Measurements from ENCODE around the gene BICDL1. TPM values are rescaled to one million over a fixed set of nuclear protein-coding genes. Genes with fewer than 3 reads are reported as not detected.

Gene BICDL1
- total RNA-seq, 4 donors from 2014 or later, result 19.7 to 66.7 (median 44.1) TPM

- peak overlapping the region; percentile 93 to 97 (median 96) for H3K27ac ChIP-seq
- no peaks in the 10 kb centered on the region for H3K9me3 ChIP-seq
- DNase-seq, result peak; percentile 73
- H3K27me3 ChIP-seq, result no peaks in the 10 kb centered on the region
- peaks cover 33 to 65% (median 39%) of the 10 kb centered on the region in 3 donors for H3K4me1 ChIP-seq
- WGBS, 2 donors, result 0% methylated on average over 7 of the region's 91 CpGs
- peak overlapping the region; percentile 61 to 93 (median 78) for H3K4me3 ChIP-seq
- intact Hi-C loops (cut with DNase I), result no loop called here
- H3K36me3 ChIP-seq, result peaks cover 0 to 22% (median 0%) of the 10 kb centered on the region in 3 donors
- peak in 2 of 6 experiments; percentile 3 to 44 for TF ChIP-seq CTCF (IDR thresholded peaks at IDR 0.05)
- peak in 3 of 4 donors; percentile 81 to 95 (median 95) for TF ChIP-seq POLR2A (IDR thresholded peaks at IDR 0.05)
Observed at GRCh38 chr12:120116792-120117651, 128.0 kb downstream of the BICDL1 start.

GRCh38 chr12:120117961-120118320 lies 128.9 kb downstream of the BICDL1 start:
- H3K9me3 ChIP-seq, result no peaks in the 10 kb centered on the region
- DNase-seq, result no peak
- intact Hi-C loops (cut with DNase I), result no loop called here
- peak overlapping the region; percentile 93 to 97 (median 96) for H3K27ac ChIP-seq
- no peak for TF ChIP-seq CTCF (IDR thresholded peaks at IDR 0.05)
- TF ChIP-seq POLR2A (IDR thresholded peaks at IDR 0.05), result no peak
- peak overlapping the region; percentile 61 to 93 (median 78) for H3K4me3 ChIP-seq
- no peaks in the 10 kb centered on the region for H3K27me3 ChIP-seq
- peaks cover 0 to 22% (median 0%) of the 10 kb centered on the region in 3 donors for H3K36me3 ChIP-seq
- 13 to 26% methylated on average over 7 of the region's 7 CpGs for WGBS, 2 donors
- H3K4me1 ChIP-seq, result peaks cover 27 to 58% (median 39%) of the 10 kb centered on the region in 3 donors

- intact Hi-C loops (cut with DNase I), result no loop called here
- Histone ChIP-seq H3K27ac (peak overlapping the region; percentile 93 to 97 (median 96)), H3K4me1 (peaks cover 27 to 60% (median 39%) of the 10 kb centered on the region in 3 donors), H3K9me3 (no peaks in the 10 kb centered on the region), H3K27me3 (no peaks in the 10 kb centered on the region), H3K4me3 (peak overlapping the region; percentile 61 to 93 (median 78)), H3K36me3 (peaks cover 0 to 17% (median 0%) of the 10 kb centered on the region in 3 donors)
- WGBS, 2 donors, result 36 to 55% methylated on average over 10 to 11 of the region's 11 CpGs
- TF ChIP-seq POLR2A (IDR thresholded peaks at IDR 0.05), result no peak
- TF ChIP-seq CTCF (IDR thresholded peaks at IDR 0.05), result no peak
- DNase-seq, result no peak
Observed at GRCh38 chr12:120118321-120119061, 129.5 kb downstream of the BICDL1 start.

- Histone ChIP-seq H3K4me3 (no peak overlapping the region), H3K27ac (peak overlapping the region in 3 of 4 donors; percentile 93 to 97 (median 95)), H3K4me1 (peaks cover 27 to 55% (median 40%) of the 10 kb centered on the region in 3 donors), H3K9me3 (no peaks in the 10 kb centered on the region), H3K27me3 (no peaks in the 10 kb centered on the region), H3K36me3 (peaks cover 0 to 8% (median 0%) of the 10 kb centered on the region in 3 donors)
- intact Hi-C loops (cut with DNase I), result no loop called here
- DNase-seq, result no peak
- no peak for TF ChIP-seq POLR2A (IDR thresholded peaks at IDR 0.05)
- no peak for TF ChIP-seq CTCF (IDR thresholded peaks at IDR 0.05)
- 59 to 78% methylated on average over 9 of the region's 9 CpGs for WGBS, 2 donors
Observed at GRCh38 chr12:120119271-120119973, 130.4 kb downstream of the BICDL1 start.
